SK-N-SH (cell line): Measurements from ENCODE around the gene FBXO15. TPM values are rescaled to one million over a fixed set of nuclear protein-coding genes. Genes with fewer than 3 reads are reported as not detected.

Source experiments
- CTCF ChIA-PET: fragments of 300-600, 350-600 bp; formaldehyde crosslinking; extraction: SDS; loops from one replicate; lab custom pipeline; 2021; lab: Yijun Ruan, JAX
- POLR2A ChIA-PET: fragments of 350-600 bp; sonication (Branson Sonifier 250); formaldehyde crosslinking; extraction: SDS; loops from one replicate; lab custom pipeline; 2020; ENCODE audit warnings: antibody characterized with exemption, inconsistent platforms; lab: Yijun Ruan, JAX
- DNase-seq: peaks from one replicate; pipeline ENCODE4 v3.0.0; 2012
- H2AFZ ChIP-seq: fragments of 200-600 bp; sonication (generic); 2 replicates; pipeline ENCODE4 v1.8.1; 2016; ENCODE audit warnings: antibody characterized with exemption, mild to moderate bottlenecking, low read depth
- H3F3A ChIP-seq: fragments of 200-600 bp; sonication (generic); replicated peaks from 2 replicates; pipeline ENCODE3; 2016; ENCODE audit warnings: antibody characterized with exemption, mild to moderate bottlenecking; ENCODE audit not compliant: insufficient read depth
- H3K27ac ChIP-seq, 2 experiments: fragments of 200-500 bp in 1 of 2; fragments of 200-600 bp in 1 of 2; sonication (Bioruptor generic) in 1 of 2; sonication (generic), shearing (Covaris generic) in 1 of 2; 2 replicates each; pipeline versions ENCODE4 v1.5.1 to v1.6.1; 2014 to 2016; ENCODE audit warnings: low read depth in 2 of 2, inconsistent platforms in 1 of 2, low read length in 1 of 2, mild to moderate bottlenecking in 1 of 2, mixed read lengths in 1 of 2
- H3K27me3 ChIP-seq: fragments of 200-600 bp; sonication (generic), shearing (Covaris generic); 2 replicates; pipeline ENCODE4 v1.6.1; 2016; ENCODE audit warnings: mixed run types; ENCODE audit not compliant: insufficient read depth
- H3K36me3 ChIP-seq, 2 experiments: fragments of 200-500 bp in 1 of 2; fragments of 200-600 bp in 1 of 2; sonication (Bioruptor generic) in 1 of 2; sonication (generic) in 1 of 2; replicated peaks in 1 of 2; 2 replicates each; pipeline versions ENCODE3 to v1.5.1; 2014 to 2016; ENCODE audit warnings: low read length in 1 of 2, mild to moderate bottlenecking in 1 of 2; ENCODE audit not compliant: insufficient read depth in 2 of 2, control insufficient read depth in 1 of 2
- H3K4me1 ChIP-seq, 2 experiments: fragments of 200-500 bp in 1 of 2; fragments of 200-600 bp in 1 of 2; sonication (Bioruptor generic) in 1 of 2; sonication (generic), shearing (Covaris generic) in 1 of 2; 2 replicates each; pipeline versions ENCODE4 v1.5.1 to v1.6.1; 2014 to 2016; ENCODE audit warnings: low read depth in 1 of 2, low read length in 1 of 2, mixed run types in 1 of 2; ENCODE audit not compliant: insufficient read depth in 2 of 2, control insufficient read depth in 1 of 2
- H3K4me2 ChIP-seq: fragments of 200-600 bp; sonication (generic), shearing (Covaris generic); 2 replicates; pipeline ENCODE4 v1.6.1; 2017; ENCODE audit warnings: mixed run types
- H3K4me3 ChIP-seq, 2 experiments: fragments of 200-500 bp in 1 of 2; fragments of 200-600 bp in 1 of 2; sonication (Bioruptor generic) in 1 of 2; sonication (generic), shearing (Covaris generic) in 1 of 2; 2 replicates each; pipeline versions ENCODE4 v1.5.1 to v1.8.1; 2014 to 2016; ENCODE audit warnings: low read depth in 2 of 2, inconsistent platforms in 1 of 2, low read length in 1 of 2, mild to moderate bottlenecking in 1 of 2, mixed read lengths in 1 of 2, moderate library complexity in 1 of 2
- H3K79me2 ChIP-seq: fragments of 200-600 bp; sonication (generic); 2 replicates; pipeline ENCODE4 v1.8.1; 2017; ENCODE audit warnings: mild to moderate bottlenecking; ENCODE audit not compliant: insufficient read depth
- H3K9ac ChIP-seq: fragments of 200-600 bp; sonication (generic); 2 replicates; pipeline ENCODE4 v1.6.1; 2017; ENCODE audit warnings: mixed run types
- H3K9me2 ChIP-seq: fragments of 200-600 bp; sonication (generic); 2 replicates; pipeline ENCODE4 v1.6.1; 2017; ENCODE audit warnings: mixed run types
- H3K9me3 ChIP-seq: fragments of 200-600 bp; sonication (generic); 2 replicates; pipeline ENCODE4 v1.6.1; 2017; ENCODE audit warnings: mixed run types, mild to moderate bottlenecking, moderate library complexity
- H4K20me1 ChIP-seq: fragments of 200-600 bp; sonication (generic); 2 replicates; pipeline ENCODE4 v1.6.1; 2017; ENCODE audit warnings: mild to moderate bottlenecking, mixed run types; ENCODE audit not compliant: insufficient read depth
- ELF1 ChIP-seq: IDR thresholded peaks from 2 replicates; pipeline ENCODE4 v1.4.0; 2012
- EP300 ChIP-seq, 2 experiments: IDR thresholded peaks; 2 replicates each; pipeline versions ENCODE4 v1.4.0 to v1.6.1; 2012; ENCODE audit warnings: borderline replicate concordance in 1 of 2, low read depth in 1 of 2, low read length in 1 of 2
- EZH2phosphoT487 ChIP-seq: fragments of 200-600 bp; sonication (generic); IDR thresholded peaks from 2 replicates; pipeline ENCODE4 v1.6.1; 2017; ENCODE audit warnings: low read depth, mixed run types, mild to moderate bottlenecking, antibody characterized with exemption, moderate library complexity, borderline replicate concordance
- FOSL2 ChIP-seq: IDR thresholded peaks from 2 replicates; pipeline ENCODE4 v1.4.0; 2012; ENCODE audit warnings: low read depth, mild to moderate bottlenecking, moderate library complexity, borderline replicate concordance
- FOXJ3 ChIP-seq: sonication (generic); formaldehyde crosslinking; IDR thresholded peaks from 2 replicates; pipeline ENCODE4 v1.5.1; 2020; ENCODE audit warnings: mild to moderate bottlenecking, missing genetic modification reagents
- GATA2 ChIP-seq: sonication (generic); formaldehyde crosslinking; IDR thresholded peaks from 2 replicates; pipeline ENCODE4 v1.5.0; 2020; ENCODE audit warnings: mild to moderate bottlenecking, missing genetic modification reagents
- MEF2A ChIP-seq: IDR thresholded peaks from 2 replicates; pipeline ENCODE4 v1.4.0; 2012; ENCODE audit warnings: low read depth, borderline replicate concordance
- MXI1 ChIP-seq: IDR thresholded peaks from 2 replicates; pipeline ENCODE4 v1.6.1; 2012; ENCODE audit warnings: mild to moderate bottlenecking, low read depth, low read length, improper control_type of control experiment
- NFIC ChIP-seq: IDR thresholded peaks from 2 replicates; pipeline ENCODE4 v1.4.0; 2012; ENCODE audit warnings: borderline replicate concordance
- NRF1 ChIP-seq: IDR thresholded peaks from 2 replicates; pipeline ENCODE4 v1.6.1; 2012; ENCODE audit warnings: low read depth, mild to moderate bottlenecking, low read length
- POLR2AphosphoS5 ChIP-seq: IDR thresholded peaks from 2 replicates; pipeline ENCODE4 v1.6.1; 2012; ENCODE audit warnings: low read depth, low read length
- RAD21 ChIP-seq: IDR thresholded peaks from 2 replicates; pipeline ENCODE4 v1.6.1; 2012; ENCODE audit warnings: mild to moderate bottlenecking, low read length
- RFX5 ChIP-seq: IDR thresholded peaks from 2 replicates; pipeline ENCODE4 v1.6.1; 2012; ENCODE audit warnings: mild to moderate bottlenecking, improper control_type of control experiment, low read length
- RXRA ChIP-seq: IDR thresholded peaks from 2 replicates; pipeline ENCODE4 v1.4.0; 2012; ENCODE audit warnings: low read depth, mild to moderate bottlenecking, borderline replicate concordance
- SIN3A ChIP-seq: IDR thresholded peaks from 2 replicates; pipeline ENCODE4 v1.6.1; 2012; ENCODE audit warnings: low read depth, mild to moderate bottlenecking, low read length, moderate library complexity, borderline replicate concordance
- SMC3 ChIP-seq: IDR thresholded peaks from 2 replicates; pipeline ENCODE4 v1.6.1; 2012; ENCODE audit warnings: low read depth, low read length, improper control_type of control experiment
- TEAD4 ChIP-seq: IDR thresholded peaks from 2 replicates; pipeline ENCODE4 v1.4.0; 2012; ENCODE audit warnings: mild to moderate bottlenecking, borderline replicate concordance; ENCODE audit not compliant: insufficient read depth
- WGBS: methylation state at CpG from one replicate; pipeline ENCODE4 v1.1.6; 2017; ENCODE audit warnings: low lambda C conversion rate; 5-methylcytosine and 5-hydroxymethylcytosine counted together
- polyA plus RNA-seq, 3 experiments: library from polyadenylated mRNA; depleted of rRNA; stranded (reverse); fragments of >200 nt; gene quantifications; 2 replicates each; pipeline ENCODE4 v1.2.3, GENCODE V29; 2012
- TF ChIP-seq, protein P1 (sequence below): IDR thresholded peaks from 2 replicates; pipeline ENCODE4; 2012
- TF ChIP-seq, protein P2 (sequence below): IDR thresholded peaks from 2 replicates; pipeline ENCODE4 v1.4.0; 2012; ENCODE audit warnings: low read depth, borderline replicate concordance
- TF ChIP-seq, protein P3 (sequence below): fragments of 200-600 bp; sonication (generic); IDR thresholded peaks from 2 replicates; pipeline ENCODE4 v1.6.1; 2017; ENCODE audit warnings: antibody characterized with exemption, mild to moderate bottlenecking, moderate library complexity
- TF ChIP-seq, protein P4 (sequence below): fragments of 150-350 bp; IDR thresholded peaks from 2 replicates; pipeline ENCODE4 v1.6.1; 2017; ENCODE audit warnings: antibody characterized with exemption, low read length, low read depth, borderline replicate concordance

The FBXO15 gene
- polyA plus RNA-seq, 1 of the 3 experiments (the other 2 are of a cell fraction): 0.62 TPM

DNA sequence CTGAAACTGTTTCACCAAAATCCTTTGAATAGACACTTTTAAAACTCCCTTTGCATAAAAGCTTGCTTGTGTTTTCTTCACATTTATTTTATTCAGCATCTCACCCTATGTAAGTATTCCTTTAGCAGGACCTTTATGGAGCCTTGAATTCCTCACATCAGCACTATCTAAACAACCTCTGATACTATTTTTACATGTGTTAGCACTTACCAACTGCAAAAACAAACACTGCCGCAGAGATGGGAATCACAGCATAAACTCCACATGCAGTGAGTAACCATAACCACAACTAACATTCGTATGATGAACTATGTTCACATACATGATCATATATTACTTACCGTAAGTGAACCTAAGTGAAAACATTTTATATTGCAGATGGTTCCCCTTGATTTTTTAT lies 15.4 kb downstream of the FBXO15 start:
- Histone ChIP-seq H3K27me3 (no peaks in the 10 kb centered on the region; the same call in 1 of the 2 replicates), H2AFZ (no peak overlapping the region), H3K4me1 (no peaks in the 10 kb centered on the region), H3K9me2 (no peaks in the 10 kb centered on the region), H3K36me3 (no peaks in the 10 kb centered on the region), H3F3A (no peaks in the 10 kb centered on the region), H3K9me3 (no peaks in the 10 kb centered on the region), H3K4me2 (no peak overlapping the region), H3K4me3 (no peak overlapping the region), H3K27ac (no peak overlapping the region), H3K79me2 (no peaks in the 10 kb centered on the region)
- ChIA-PET POLR2A (no interaction called here), CTCF (no interaction called here)
- 53% methylated on average over 3 of the region's 3 CpGs for WGBS
- no peak for DNase-seq
- TF ChIP-seq RXRA (no peak), NRF1 (no peak), TEAD4 (no peak), FOXJ3 (no peak), SIN3A (no peak), POLR2AphosphoS5 (no peak), MEF2A (no peak)
- TF ChIP-seq, protein P1, sequence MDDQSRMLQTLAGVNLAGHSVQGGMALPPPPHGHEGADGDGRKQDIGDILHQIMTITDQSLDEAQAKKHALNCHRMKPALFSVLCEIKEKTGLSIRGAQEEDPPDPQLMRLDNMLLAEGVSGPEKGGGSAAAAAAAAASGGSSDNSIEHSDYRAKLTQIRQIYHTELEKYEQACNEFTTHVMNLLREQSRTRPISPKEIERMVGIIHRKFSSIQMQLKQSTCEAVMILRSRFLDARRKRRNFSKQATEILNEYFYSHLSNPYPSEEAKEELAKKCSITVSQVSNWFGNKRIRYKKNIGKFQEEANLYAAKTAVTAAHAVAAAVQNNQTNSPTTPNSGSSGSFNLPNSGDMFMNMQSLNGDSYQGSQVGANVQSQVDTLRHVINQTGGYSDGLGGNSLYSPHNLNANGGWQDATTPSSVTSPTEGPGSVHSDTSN: no peak
- TF ChIP-seq, all 33 proteins: peak for 0
- no peaks in the 10 kb centered on the region for H4K20me1 ChIP-seq
- no peak overlapping the region for H3K9ac ChIP-seq

DNA sequence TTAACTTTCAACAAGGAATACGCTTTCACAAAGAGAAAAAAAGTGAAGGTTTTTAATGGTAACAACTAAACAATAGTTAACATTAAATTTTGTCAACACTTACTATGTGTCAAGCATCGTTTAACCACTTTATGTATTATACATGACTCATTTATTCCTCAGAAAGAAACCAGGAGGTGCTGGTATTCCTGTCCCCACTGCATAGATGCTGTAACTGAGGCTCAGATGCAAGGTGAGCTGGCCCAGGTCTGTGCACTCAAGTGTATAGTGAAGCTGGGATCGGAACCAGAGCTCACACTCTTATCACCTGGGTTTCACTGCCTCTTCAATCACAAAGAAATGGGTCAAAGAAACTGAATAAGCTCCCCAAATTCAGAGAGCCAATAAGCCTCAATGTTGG lies 16.5 kb downstream of the FBXO15 start:
- Histone ChIP-seq H3K9me3 (no peaks in the 10 kb centered on the region), H4K20me1 (no peaks in the 10 kb centered on the region), H3K9ac (no peak overlapping the region), H2AFZ (no peak overlapping the region), H3K4me3 (no peak overlapping the region), H3K79me2 (no peaks in the 10 kb centered on the region), H3K9me2 (no peaks in the 10 kb centered on the region), H3F3A (no peaks in the 10 kb centered on the region), H3K36me3 (no peaks in the 10 kb centered on the region), H3K27ac (no peak overlapping the region), H3K4me2 (no peak overlapping the region), H3K27me3 (no peaks in the 10 kb centered on the region; the same call in 1 of the 2 replicates), H3K4me1 (no peaks in the 10 kb centered on the region)
- WGBS: 33% methylated on average over 3 of the region's 3 CpGs
- DNase-seq: no peak
- ChIA-PET POLR2A (no interaction called here), CTCF (no interaction called here)
- TF ChIP-seq EP300 (IDR thresholded peaks at IDR 0.05; ENCODE audit: borderline replicate concordance in 1 of 2, low read depth in 1 of 2, low read length in 1 of 2): no peak
- no peak for TF ChIP-seq RFX5
- TF ChIP-seq, protein P2, sequence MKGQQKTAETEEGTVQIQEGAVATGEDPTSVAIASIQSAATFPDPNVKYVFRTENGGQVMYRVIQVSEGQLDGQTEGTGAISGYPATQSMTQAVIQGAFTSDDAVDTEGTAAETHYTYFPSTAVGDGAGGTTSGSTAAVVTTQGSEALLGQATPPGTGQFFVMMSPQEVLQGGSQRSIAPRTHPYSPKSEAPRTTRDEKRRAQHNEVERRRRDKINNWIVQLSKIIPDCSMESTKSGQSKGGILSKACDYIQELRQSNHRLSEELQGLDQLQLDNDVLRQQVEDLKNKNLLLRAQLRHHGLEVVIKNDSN: no peak
- TF ChIP-seq NFIC: no peak
- no peak for TF ChIP-seq ELF1
- TF ChIP-seq, protein P1: no peak
- no peak for TF ChIP-seq RAD21
- TF ChIP-seq FOSL2: no peak
- TF ChIP-seq RXRA: no peak
- TF ChIP-seq, protein P3, sequence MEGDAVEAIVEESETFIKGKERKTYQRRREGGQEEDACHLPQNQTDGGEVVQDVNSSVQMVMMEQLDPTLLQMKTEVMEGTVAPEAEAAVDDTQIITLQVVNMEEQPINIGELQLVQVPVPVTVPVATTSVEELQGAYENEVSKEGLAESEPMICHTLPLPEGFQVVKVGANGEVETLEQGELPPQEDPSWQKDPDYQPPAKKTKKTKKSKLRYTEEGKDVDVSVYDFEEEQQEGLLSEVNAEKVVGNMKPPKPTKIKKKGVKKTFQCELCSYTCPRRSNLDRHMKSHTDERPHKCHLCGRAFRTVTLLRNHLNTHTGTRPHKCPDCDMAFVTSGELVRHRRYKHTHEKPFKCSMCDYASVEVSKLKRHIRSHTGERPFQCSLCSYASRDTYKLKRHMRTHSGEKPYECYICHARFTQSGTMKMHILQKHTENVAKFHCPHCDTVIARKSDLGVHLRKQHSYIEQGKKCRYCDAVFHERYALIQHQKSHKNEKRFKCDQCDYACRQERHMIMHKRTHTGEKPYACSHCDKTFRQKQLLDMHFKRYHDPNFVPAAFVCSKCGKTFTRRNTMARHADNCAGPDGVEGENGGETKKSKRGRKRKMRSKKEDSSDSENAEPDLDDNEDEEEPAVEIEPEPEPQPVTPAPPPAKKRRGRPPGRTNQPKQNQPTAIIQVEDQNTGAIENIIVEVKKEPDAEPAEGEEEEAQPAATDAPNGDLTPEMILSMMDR: no peak
- no peak for TF ChIP-seq FOXJ3
- no peak for TF ChIP-seq SMC3
- no peak for TF ChIP-seq MXI1
- TF ChIP-seq, protein P4, sequence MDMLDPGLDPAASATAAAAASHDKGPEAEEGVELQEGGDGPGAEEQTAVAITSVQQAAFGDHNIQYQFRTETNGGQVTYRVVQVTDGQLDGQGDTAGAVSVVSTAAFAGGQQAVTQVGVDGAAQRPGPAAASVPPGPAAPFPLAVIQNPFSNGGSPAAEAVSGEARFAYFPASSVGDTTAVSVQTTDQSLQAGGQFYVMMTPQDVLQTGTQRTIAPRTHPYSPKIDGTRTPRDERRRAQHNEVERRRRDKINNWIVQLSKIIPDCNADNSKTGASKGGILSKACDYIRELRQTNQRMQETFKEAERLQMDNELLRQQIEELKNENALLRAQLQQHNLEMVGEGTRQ: no peak
- TF ChIP-seq EZH2phosphoT487: no peak
- no peak for TF ChIP-seq GATA2 (CRISPR knock-in tag)
- no peak for TF ChIP-seq SIN3A
- TF ChIP-seq MEF2A: no peak
